GM19099 (cell line): Measurements from ENCODE around the gene PRM2.

Experiments
- POLR2A ChIP-seq: IDR thresholded peaks from 3 replicates; pipeline ENCODE4 v1.6.1; 2011; ENCODE audit warnings: low read depth; ENCODE audit not compliant: insufficient read length; ENCODE audit errors: extremely low read depth

The PRM2 gene, protein sequence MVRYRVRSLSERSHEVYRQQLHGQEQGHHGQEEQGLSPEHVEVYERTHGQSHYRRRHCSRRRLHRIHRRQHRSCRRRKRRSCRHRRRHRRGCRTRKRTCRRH

DNA sequence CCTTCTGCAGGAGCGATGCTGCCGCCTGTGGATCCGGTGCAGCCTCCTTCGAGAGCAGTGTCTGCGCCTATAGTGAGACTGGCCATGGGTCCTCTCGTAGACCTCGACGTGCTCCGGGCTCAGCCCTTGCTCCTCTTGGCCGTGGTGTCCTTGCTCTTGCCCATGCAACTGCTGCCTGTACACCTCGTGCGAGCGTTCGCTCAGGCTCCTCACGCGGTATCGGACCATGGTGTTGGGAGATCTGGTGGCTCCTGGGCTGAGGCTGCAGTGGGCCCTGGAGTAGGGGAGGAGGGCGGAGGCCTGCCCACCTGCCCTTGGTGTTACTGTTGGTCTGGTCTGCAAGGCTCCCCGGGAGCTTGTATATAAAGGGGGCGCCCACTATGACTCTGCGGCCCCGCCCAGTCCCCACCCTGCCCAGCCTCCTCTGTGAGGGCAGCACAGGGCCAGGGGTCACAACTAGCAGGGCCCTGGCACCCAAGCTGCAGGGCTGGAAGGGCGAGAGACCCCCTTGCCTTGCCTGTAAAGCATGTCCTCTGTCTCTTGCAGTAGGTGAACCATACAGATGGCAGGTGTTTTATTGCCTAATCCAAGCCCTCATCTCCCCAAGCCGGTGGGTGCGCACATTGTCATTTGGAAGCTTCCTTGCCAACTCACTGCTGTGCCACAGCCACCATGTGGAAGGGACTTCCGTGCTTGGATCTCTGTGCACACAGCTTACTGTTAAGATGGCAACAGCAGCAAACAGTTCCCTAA, at the start of gene PRM2:
Gene PRM2, minus strand, starts transcription at position 338 of the 753 bp plus-strand sequence. Its CDS starts 110 bp downstream, at position 228.
- no peak for TF ChIP-seq POLR2A

DNA sequence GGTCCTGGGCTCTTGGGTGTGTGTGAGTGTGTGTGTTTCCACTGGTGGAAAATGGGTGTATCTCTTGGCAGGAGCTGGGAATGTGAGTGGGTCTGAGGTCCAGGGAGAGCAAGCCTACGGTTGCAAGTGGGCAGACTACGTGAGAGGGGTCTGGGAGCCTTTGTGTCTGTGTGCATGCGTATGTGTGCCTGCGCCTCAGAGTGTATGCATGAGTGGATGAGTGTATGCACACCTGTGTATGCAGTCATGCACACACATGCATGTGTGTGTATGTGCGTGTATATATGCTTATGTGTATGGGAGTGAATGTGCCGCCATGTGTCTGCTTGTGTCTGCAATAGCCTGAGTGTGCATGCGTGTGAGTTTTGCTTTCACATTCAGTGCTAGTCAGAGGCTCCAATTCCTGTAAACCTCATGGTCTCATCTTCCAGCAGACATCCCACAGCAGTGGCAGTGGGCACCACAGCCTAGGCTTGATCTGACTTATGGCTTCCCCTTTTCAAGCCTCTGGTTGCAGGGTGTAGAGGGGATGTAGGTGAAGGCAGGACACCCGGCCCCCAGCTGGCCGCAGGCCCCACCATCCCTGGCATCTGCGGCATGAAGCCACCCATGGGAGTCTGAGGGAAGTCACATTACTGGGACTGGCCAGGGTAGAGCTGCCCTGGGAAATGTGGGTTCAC, 49.3 kb upstream of the PRM2 start:
- TF ChIP-seq POLR2A, result no peak

DNA sequence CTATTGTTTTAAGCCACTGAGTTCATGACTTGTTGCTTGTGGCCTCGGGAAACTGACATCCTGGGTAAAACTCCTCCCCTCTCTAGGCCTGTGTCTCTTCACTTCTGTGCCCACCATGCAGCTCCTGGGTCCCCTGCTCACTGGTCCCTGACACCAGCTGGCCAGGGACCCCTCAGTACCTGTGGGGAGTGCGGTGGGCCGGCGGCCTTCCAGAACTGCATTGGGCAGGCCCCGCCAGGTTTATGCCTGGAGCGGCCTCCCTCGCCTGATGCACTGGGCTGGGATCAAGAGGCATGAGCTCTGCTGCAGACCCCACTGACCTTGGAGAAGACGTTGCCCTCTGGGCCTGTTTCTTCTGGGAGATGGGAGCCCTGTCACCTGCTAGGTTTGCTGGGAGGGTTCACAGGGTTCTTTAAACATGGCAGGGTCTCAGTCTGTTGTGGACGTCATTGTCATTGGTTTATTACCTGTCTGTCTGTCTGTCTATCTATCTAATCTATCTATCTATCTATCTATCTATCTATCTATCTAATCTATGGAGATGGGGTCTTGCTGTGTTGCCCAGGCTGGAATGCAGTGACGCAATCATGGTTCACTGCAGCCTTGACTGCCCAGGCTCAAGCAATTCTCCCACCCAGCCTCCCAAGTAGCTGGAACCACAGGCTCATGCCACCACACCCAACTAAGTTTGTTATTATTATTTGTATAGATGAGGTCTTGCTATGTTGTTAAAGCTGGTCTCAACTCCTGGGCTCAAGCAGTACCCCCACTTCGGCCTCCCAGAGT, 47.5 kb upstream of the PRM2 start:
- no peak for TF ChIP-seq POLR2A

DNA sequence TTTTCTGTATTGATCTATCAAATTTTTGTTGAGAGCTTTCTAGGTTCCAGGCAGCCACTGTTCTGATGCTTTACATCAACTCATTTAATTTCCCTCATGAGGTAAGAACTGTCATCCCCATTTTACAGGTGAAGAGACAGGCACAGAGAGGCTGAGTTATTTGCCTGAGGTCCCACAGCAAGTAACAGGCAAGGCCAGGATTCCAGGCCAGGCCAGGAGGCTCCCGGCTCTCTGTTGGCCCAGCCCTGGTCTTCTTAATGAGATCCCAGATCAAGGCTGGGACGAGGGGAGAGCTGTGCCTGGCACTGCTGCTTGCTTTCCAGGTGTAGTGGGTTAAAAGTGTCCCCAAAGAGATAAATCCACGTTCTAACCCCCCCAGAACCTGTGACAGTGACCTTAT, 46.5 kb upstream of the PRM2 start:
- TF ChIP-seq POLR2A, result no peak

DNA sequence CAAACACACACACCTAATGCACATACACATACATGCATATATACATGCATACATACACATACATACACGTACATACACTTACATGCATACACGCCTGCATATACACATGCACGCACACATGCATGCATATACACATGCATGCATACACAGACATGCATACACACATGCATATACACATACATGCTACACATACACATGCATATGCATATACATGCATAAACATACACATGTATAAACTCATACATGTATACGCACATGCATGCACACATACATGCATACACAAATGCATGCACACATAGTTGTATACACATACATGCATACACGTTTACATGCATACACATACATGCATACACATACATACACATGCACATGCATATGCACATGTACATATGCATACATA, 45.4 kb upstream of the PRM2 start:
- no peak for TF ChIP-seq POLR2A

DNA sequence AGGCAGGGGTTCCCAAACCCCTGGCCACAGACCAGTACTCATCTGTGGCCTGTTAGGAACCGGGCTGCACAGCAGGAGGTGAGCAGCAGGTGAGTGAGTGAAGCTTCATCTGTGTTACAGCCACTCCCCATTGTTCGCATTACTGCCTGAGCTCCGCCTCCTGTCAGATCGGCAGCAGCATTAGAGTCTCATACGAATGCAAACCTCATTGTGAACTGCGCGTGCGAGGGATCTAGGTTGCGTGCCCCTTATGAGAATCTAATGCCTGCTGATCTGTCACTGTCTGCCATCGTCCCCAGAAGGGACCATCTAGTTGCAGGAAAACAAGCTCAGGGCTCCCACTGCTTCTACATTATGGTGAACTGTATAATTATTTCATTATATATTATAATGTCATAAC, 43.9 kb upstream of the PRM2 start:
- TF ChIP-seq POLR2A, result no peak

DNA sequence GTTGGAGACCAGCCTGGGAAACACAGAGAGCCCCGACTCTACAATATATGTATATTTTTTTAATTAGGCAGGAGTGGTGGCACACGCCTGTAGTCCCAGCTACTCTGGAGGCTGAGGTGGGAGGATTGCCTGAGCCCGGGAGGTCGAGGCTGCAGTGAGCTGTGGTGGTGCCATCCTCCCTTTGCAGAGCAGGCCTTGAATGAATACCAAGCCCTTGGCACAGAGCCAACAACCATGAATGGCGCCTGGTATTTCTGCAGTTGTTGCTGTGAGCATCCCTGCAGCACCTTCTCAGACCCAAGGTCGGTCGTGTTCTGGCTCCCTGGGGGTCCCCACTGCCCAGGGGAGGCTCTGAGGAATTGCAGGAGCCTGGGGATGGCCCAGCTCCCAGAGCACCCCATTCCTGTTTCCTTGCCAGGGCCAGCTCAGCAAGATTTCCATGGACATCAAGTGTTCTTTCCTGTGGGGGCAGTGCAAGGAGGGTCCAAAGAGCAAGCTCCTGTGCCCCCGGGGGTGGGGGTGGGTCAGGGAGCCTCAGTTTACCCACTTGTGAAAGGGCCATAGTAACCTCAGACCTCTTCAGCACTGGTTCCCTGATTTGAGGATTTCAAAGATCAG, 43.4 kb upstream of the PRM2 start:
- TF ChIP-seq POLR2A, result no peak

DNA sequence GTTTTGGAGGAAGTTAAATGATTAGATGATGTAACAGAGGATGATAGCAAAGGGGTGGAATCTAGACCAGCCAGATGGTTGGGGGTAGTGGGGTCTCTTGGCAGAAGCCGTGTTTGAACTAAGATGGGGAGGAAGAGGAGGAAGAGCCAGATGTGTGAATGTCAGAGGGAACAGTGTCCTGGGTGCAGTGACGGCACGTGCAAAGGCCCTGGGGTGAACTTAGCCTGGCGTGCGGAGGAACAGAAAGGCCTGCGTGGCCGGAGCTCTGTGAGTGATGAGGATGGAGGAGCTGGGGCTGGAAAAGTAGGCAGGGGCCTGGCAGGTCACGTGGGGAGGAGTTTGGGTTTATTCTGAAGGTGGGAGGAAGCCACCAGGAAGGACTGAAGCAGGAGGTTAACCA, 42.5 kb upstream of the PRM2 start:
- TF ChIP-seq POLR2A, result no peak

DNA sequence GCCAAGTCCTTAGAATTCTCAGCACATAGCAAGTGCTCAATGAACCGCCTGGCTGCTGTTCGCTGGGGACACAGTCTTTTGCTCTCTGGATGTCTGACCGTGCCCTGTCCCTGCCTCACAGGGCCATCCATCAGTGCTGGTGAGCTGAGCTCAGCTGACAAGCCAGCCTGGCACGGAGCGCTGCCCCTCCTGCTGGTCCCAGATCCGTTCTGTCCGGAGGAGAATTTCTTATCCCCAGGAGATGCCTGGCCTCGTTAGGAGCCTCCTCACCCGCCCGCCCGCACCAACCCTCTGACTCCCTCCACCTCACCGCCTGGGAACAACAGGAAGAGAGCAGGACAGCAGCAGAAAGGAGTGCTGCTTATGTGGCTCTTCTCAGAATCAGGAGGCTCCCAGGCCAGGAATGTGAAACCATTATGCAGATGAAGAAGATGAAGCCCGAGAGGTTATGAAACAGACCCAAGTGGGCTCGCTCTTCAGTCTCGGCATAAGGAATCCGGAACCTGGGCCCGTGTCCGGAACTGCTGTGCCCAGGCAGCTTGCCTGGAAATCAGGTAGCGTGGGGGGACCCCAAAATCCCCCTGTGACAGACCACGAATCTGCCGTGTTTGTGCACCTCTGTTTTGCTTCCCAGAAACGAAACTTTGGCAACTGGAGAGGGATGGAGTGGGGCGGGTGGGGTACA, 40.2 kb upstream of the PRM2 start:
- no peak for TF ChIP-seq POLR2A

DNA sequence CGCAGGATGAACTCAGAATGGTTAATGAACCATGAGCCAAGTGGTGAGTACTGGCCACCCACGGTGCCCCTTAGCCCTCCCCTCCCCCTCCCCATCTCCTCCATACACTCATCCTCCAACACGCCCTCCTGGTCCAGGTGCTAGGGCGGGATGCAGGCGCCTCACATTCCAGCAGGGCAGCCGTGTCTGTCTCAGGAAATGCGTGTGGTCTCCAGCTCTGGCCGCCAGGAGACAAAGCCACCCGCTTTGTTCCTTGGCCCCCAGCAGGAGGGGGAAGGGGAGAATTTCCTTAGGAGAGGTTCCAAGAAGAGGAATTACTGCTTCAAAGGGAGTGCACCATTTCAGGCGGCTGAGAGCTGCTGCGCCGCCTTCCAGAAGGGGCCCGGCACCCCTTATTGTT, 39.2 kb upstream of the PRM2 start:
- no peak for TF ChIP-seq POLR2A

DNA sequence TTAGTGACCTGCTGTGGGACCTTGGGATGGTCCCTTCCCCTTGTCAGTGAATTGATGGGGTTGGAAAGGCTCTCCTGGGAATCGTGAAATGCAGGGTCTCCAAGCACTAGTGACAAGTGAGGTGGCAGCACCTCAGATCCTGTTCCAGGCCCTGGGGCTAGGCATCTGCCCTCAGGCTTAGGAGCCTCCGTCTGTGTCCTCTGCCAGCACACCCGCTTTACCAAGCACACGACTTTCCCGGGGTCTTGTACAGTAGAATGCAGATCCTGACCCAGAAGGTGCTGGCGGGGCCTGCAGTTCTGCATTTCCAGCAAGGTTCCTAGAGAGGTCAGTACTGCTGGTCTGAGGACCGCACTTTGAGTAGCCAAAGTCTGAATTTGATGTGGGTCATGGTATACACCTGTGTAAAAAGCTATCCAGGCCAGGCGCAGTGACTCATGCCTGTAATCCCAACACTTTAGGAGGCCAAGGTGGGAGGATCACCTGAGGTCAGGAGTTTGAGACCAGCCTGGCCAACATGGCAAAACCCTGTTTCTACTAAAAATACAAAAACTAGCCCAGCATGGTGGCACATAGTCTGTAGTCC, 38.1 kb upstream of the PRM2 start:
- no peak for TF ChIP-seq POLR2A

DNA sequence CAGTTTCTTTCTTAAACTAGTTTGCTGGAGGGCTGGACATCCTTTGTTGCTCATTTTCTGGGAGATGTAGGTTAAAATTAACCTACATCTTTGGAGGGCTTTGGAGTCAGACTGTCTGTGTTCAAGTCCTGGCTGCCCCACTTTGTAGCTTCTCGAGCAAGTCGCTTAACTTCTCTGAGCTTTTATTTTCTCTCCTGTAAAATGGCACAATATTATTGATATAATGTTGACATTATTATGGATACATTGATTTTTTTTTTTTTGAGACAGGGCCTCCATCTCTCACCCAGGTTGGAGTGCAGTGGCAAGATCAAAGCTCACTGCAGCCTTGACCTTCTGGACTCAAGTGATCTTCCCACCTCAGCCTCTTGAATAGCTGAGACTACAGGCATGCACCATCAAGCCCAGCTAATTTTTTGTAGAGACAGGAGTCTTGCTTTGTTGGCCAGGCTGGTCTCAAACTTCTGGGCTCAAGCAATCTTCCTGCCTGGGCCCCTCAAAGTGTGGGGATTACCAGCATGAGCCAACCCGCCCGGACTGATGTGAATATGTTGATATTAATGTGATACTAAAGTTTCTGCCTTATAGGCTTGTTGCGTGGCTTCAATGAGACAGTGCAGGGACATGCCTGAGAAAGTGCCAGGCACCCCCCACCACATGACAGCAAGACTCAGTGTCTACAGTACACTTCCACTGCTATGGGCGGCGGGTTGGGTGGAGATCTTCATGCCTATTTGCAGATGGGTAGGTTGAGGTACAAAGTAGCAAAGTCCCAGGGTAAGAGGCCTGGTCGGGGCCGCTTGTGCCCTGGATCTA, 37.4 kb upstream of the PRM2 start:
- no peak for TF ChIP-seq POLR2A

DNA sequence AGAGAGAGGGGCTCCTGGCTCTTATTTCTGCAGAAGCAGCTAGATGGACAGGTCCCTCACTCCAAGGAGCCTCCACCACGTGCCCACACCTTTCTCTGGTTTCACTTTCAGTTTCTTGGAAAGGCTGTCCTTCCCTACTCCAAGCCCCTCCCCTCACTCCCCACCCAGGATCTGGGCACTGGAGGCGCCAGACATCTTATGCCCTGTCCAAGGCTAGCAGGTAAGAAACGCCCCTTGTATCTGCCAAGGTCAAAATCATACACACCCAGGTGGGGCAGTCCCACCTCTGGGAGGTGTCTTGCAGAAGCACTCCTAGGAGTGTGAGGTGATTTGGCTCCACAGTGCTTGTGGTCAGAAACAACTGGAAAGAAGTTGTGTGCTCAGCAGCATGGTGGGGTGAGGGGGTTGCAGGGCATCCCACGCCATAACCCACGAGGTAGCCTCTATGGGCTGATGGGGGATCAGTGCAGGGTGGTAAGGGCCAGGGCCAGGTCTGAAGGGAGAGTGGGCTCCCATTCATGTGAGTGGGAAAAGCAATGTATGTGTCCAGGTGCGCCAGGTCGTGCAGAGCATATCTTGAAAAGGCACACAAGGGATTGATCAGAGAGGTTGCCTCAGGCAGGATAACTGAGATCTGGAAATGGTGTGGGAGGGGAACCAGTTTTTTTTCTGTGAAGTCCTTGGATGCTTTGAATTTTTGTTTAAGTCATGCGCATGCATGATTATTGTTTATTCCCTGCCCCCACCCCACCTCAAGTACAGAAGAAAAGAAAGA, 36.6 kb upstream of the PRM2 start:
- TF ChIP-seq POLR2A, result no peak

DNA sequence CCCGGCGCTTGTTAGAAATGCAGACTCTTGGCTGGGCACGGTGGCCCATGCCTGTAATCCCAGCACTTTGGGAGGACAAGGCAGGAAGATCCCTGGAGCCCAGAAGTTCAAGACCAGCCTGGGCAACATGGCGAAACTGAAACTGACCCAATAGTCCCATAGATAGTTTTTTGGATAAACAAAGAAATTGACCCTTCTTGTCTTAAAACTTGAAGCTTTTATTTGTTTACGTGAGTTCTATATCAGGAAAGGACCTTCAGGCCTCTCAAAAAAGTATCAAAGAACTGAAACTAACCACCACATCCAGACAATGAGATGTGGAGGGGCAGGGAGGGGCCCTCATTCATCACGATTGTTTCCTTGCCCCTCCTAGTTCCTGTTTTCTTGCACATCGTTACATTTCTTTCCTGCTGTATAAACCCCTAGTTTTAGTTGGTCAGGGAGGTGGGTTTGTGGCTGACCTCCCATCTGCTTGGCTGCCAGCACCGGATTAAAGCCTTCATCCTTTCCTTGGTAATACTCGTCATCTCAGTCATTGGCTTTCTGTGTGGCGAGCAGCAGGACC, 34.8 kb upstream of the PRM2 start:
- no peak for TF ChIP-seq POLR2A
